Ammon's horn (tissue), 1 donor: ENCODE results near the gene CACNA1C.

Source experiments
- DNase-seq: peaks from one replicate; pipeline ENCODE4 v3.0.0-alpha.2; 2016; ENCODE audit warnings: low spot score

The CACNA1C gene

DNA sequence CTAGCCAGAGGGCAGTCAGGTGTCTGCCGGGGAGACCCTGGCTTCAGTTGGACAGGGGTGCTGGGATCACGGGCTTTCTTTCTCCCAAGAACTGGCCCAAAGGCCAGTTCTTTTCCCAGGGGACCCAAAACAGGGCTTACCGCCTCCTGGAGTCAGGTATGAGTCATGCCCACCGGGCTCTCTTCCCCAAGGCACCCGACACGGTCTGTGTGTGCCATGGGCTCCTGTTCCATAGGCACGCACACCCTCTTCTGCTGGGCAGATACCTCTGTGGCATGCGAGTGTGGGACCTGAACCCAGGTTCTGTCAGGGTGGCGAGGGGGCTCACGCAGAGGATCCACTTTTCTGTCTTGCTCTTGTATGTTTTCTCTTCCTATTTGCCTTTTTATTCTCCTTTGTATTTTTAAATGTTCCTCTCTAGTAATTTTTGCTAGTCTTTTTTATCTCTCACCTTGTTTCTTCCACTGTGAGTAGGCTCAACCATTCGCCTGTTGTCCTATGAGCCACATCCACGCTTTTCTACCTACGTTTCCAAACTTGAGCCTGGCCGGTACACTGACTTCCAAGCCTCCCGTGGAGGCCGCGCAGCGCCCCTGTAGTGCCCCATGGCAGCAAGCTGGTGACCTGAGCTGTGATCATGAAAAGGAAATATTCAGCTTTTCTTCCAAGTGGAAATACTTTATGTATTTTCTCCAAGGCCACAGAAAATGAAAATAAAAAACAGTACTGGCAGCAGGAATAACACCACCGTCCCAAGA, 362.2 kb downstream of the CACNA1C start:
- DNase-seq = no peak

- no peak for DNase-seq
These were observed 362.8 kb downstream of the CACNA1C start for GRCh38 chr12:2415568-2415944.

GRCh38 chr12:2416158-2416557, 363.4 kb downstream of the CACNA1C start:
- no peak for DNase-seq

GRCh38 chr12:2417481-2418160, 364.8 kb downstream of the CACNA1C start:
- DNase-seq = no peak

DNA sequence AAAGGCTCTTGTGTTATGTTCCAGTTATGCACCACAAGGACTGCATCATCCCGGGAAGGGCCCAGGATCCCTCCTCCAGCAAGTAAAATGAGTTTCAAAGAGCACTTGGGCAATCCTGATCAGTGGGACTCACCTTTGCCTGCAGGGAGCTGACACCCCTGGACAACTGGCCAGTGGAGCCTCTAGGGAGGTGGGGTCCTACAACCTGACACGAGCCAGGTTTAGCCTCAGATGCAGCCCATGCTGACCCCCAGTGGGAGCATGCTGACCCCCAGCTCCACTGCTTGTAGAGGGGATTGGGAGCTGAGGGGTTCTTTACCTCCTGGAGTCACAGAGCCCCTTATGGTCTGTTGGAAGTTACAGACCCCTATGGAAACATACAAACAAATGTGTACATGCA, 365.8 kb downstream of the CACNA1C start:
- no peak for DNase-seq

DNA sequence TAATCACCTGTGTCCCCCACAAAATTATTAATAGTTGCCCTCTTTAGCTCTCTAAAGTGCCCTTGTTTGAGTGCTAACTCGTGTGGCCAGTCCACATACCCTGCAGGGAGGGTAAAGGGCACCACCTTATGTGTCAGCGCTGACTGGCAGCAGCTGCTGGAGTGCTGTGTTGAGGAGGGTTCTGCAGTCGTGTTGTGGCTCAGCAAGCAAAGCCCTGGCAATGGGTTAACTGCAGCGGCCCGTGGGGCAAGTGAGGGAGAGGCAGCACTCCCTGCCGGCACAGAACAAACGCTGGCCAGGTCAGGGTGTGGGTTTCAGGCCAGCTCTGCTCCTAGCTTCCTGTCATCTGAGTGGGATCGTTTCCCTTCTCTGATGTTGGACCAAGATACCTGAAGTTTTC, 369.8 kb downstream of the CACNA1C start:
- no peak for DNase-seq

- DNase-seq = no peak
These were observed 376.2 kb downstream of the CACNA1C start for GRCh38 chr12:2429032-2429431.

- DNase-seq = no peak
These were observed 379.0 kb downstream of the CACNA1C start for GRCh38 chr12:2431810-2432209.

- DNase-seq = no peak
These were observed 380.1 kb downstream of the CACNA1C start for GRCh38 chr12:2432856-2433255.

GRCh38 chr12:2435511-2435910, 382.7 kb downstream of the CACNA1C start:
- no peak for DNase-seq

- DNase-seq = no peak
These were observed 386.7 kb downstream of the CACNA1C start for GRCh38 chr12:2439332-2440100.

- DNase-seq = no peak
These were observed 391.0 kb downstream of the CACNA1C start for GRCh38 chr12:2443776-2444175.

GRCh38 chr12:2445968-2446367, 393.2 kb downstream of the CACNA1C start:
- no peak for DNase-seq

- DNase-seq = no peak
These were observed 395.1 kb downstream of the CACNA1C start for GRCh38 chr12:2447861-2448260.

- no peak for DNase-seq
These were observed 396.8 kb downstream of the CACNA1C start for GRCh38 chr12:2449586-2449985.

GRCh38 chr12:2450553-2450952, 397.8 kb downstream of the CACNA1C start:
- DNase-seq = no peak

- DNase-seq = no peak
These were observed 398.2 kb downstream of the CACNA1C start for GRCh38 chr12:2451025-2451424.

DNA sequence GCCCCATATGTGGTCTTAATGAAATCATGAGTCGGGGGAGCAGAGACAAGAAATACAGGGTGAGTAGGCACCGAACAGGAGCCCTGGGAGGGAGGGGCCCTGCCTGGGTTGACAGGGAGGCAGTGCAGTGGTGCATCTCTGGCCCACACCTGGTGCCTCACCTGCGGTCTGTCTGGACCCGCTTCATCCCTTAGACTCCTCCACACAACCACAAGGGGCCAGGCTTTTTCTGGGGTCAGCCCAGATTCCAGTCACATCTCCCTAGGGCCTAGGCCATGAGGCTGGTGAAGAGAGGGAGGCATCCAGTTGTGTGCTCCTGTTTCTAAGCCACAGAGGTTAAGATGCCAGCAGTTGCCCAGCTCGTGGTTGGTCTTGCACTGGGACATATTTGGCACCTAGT, 398.7 kb downstream of the CACNA1C start:
- DNase-seq = no peak

DNA sequence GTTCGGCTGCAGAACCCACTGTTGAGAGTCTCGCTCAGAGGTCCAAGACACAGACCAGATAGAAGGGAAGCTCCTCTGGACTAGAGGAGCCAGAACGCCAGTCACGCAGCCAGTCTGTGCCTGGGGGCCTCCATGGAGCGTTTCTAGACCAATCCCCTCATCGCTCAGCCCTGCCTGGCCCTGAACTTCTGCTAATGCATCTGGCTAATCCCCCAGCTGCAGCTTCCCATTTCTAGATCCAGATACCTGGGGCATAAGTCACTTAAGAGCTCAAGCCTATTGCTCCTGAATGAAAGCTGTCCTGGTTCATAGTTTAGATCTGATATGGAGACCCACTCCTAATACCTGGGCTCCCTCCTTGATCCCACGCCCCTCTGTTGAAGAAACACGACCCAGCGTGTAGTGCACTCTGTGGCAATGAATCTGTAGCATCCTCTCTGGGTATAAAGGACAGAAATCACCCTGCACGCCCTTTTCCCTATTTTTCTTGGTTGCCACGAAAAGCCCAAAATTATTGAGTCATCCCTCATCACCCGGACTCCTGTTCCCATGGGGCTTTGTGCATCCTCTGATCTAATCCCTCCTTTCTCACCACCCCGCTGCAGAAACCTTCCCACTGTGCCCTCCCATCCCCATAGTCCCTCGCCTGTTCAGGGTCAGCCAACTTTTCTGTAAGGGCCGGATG, 400.4 kb downstream of the CACNA1C start:
- no peak for DNase-seq

GRCh38 chr12:2453761-2454090, 400.9 kb downstream of the CACNA1C start:
- no peak for DNase-seq

DNA sequence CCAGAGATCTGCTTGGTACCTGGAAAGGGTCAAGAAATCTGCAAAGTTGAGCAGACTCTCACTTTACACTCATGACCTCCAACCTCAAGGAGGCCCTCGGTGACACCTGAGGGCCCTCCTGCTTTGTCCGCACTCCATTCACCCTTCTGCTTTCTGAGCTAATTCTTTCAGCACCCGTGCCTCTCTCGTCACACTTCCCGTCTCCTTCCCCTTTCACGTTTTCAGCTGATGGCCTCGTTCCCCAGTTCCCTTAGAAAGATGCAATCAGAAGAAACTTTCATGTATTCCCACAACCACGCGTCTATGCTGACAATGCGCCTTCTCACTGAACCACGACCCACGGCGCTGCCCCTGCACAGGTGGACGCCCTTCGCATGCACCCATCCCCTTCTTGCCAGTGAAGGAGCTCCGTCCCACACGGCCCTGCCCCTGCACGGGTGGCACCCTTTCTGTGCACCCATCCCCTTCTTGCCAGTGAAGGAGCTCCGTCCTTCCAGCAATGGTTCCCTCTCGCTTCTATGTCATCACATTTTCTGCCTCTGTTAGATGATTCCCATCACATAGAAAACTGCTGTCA, 401.9 kb downstream of the CACNA1C start:
- DNase-seq = no peak

GRCh38 chr12:2455410-2455809, 402.6 kb downstream of the CACNA1C start:
- no peak for DNase-seq
